HEK293 (cell line): ENCODE data around the gene DCAF5.
A peak's percentile ranks its signal among the peaks of the same experiment; 100 is the strongest.

Experiments used
- CTCF ChIA-PET: fragments of 350-600 bp; formaldehyde crosslinking; extraction: SDS; loops from one replicate; lab custom pipeline; 2021; ENCODE audit warnings: antibody characterized with exemption; lab: Yijun Ruan, JAX
- POLR2A ChIA-PET: fragments of 300-600 bp; formaldehyde crosslinking; extraction: SDS; loops from one replicate; lab custom pipeline; 2020; ENCODE audit warnings: antibody characterized with exemption, inconsistent platforms; lab: Yijun Ruan, JAX
- H3K27ac ChIP-seq: fragments of 200-500 bp; sonication (Bioruptor generic); 2 replicates; pipeline ENCODE4 v1.5.1; 2014; ENCODE audit warnings: low read depth, low read length, control low read depth, inconsistent platforms; ENCODE audit errors: extremely low read depth
- H3K36me3 ChIP-seq, 2 experiments: fragments of 200-500 bp in 1 of 2; sonication (Bioruptor generic) in 1 of 2; 1 replicate in 1 of 2; 2 replicates in 1 of 2; pipeline ENCODE4 v1.5.1; 2014 to 2017; ENCODE audit warnings: inconsistent platforms in 2 of 2, low read length in 2 of 2; ENCODE audit not compliant: control insufficient read depth in 2 of 2, insufficient read depth in 1 of 2
- H3K4me1 ChIP-seq: fragments of 200-500 bp; sonication (Bioruptor generic); 2 replicates; pipeline ENCODE4 v1.5.1; 2014; ENCODE audit warnings: mild to moderate bottlenecking, low read length, inconsistent platforms; ENCODE audit not compliant: control insufficient read depth, insufficient read depth
- H3K4me3 ChIP-seq: 2 replicates; pipeline ENCODE4 v1.5.1; 2011; ENCODE audit warnings: low read depth, mild to moderate bottlenecking, control low read depth, low read length, moderate library complexity
- H3K9me3 ChIP-seq: fragments of 200-500 bp; sonication (Bioruptor generic); 2 replicates; pipeline ENCODE4 v1.5.1; 2014; ENCODE audit warnings: low read depth, low read length, inconsistent platforms; ENCODE audit not compliant: control insufficient read depth, insufficient read depth
- HOXD13 ChIP-seq: sonication (generic); formaldehyde crosslinking; IDR thresholded peaks from 2 replicates; pipeline ENCODE4 v1.8.0; 2022; ENCODE audit warnings: missing genetic modification reagents, borderline replicate concordance
- KLF1 ChIP-seq: fragments of 450-650 bp; formaldehyde crosslinking; IDR thresholded peaks from 2 replicates; pipeline ENCODE4 v1.5.1; 2016; ENCODE audit warnings: missing biosample characterization, missing genetic modification characterization
- KLF8 ChIP-seq: fragments of 450-650 bp; formaldehyde crosslinking; IDR thresholded peaks from 2 replicates; pipeline ENCODE4 v1.5.1; 2016; ENCODE audit warnings: missing biosample characterization, missing genetic modification characterization
- MYNN ChIP-seq: fragments of 450-650 bp; formaldehyde crosslinking; IDR thresholded peaks from 2 replicates; pipeline ENCODE4 v1.5.1; 2016; ENCODE audit warnings: missing biosample characterization, missing genetic modification characterization, borderline replicate concordance
- SP2 ChIP-seq: fragments of 450-650 bp; formaldehyde crosslinking; IDR thresholded peaks from 2 replicates; pipeline ENCODE4 v1.5.1; 2016; ENCODE audit warnings: missing biosample characterization, missing genetic modification characterization
- SP3 ChIP-seq: fragments of 450-650 bp; formaldehyde crosslinking; IDR thresholded peaks from 2 replicates; pipeline ENCODE4 v1.5.1; 2016; ENCODE audit warnings: missing biosample characterization, missing genetic modification characterization
- ZBTB20 ChIP-seq: fragments of 450-650 bp; formaldehyde crosslinking; IDR thresholded peaks from 2 replicates; pipeline ENCODE4 v1.5.1; 2016; ENCODE audit warnings: missing biosample characterization, missing genetic modification characterization
- ZBTB48 ChIP-seq: fragments of 450-650 bp; formaldehyde crosslinking; IDR thresholded peaks from 2 replicates; pipeline ENCODE4 v1.5.1; 2016; ENCODE audit warnings: missing biosample characterization, missing genetic modification characterization
- ZBTB8A ChIP-seq: fragments of 450-650 bp; formaldehyde crosslinking; IDR thresholded peaks from 2 replicates; pipeline ENCODE4 v1.5.1; 2016; ENCODE audit warnings: missing biosample characterization, missing genetic modification characterization
- ZFP69B ChIP-seq: fragments of 450-650 bp; formaldehyde crosslinking; IDR thresholded peaks from 2 replicates; pipeline ENCODE4 v1.5.1; 2016; ENCODE audit warnings: missing biosample characterization, missing genetic modification characterization
- ZNF335 ChIP-seq: fragments of 450-650 bp; formaldehyde crosslinking; conservative IDR thresholded peaks from 2 replicates; pipeline ENCODE4 v1.5.1; 2016; ENCODE audit warnings: missing biosample characterization, missing genetic modification characterization
- ZNF341 ChIP-seq: fragments of 450-650 bp; formaldehyde crosslinking; IDR thresholded peaks from 2 replicates; pipeline ENCODE4; 2016; ENCODE audit warnings: low read depth, missing biosample characterization, missing genetic modification characterization
- ZNF660 ChIP-seq: fragments of 450-650 bp; IDR thresholded peaks from 2 replicates; pipeline ENCODE4 v1.5.1; 2018; ENCODE audit warnings: missing biosample characterization, mild to moderate bottlenecking, missing genetic modification characterization
- ZSCAN30 ChIP-seq: fragments of 450-650 bp; IDR thresholded peaks from 2 replicates; pipeline ENCODE4 v1.5.1; 2018; ENCODE audit warnings: missing biosample characterization, mild to moderate bottlenecking, missing genetic modification characterization, moderate library complexity
- TF ChIP-seq, protein P1 (sequence below): fragments of 450-650 bp; formaldehyde crosslinking; IDR thresholded peaks from 2 replicates; pipeline ENCODE4 v1.5.1; 2016; ENCODE audit warnings: missing biosample characterization, missing genetic modification characterization
- TF ChIP-seq, protein P2 (sequence below): fragments of 450-650 bp; formaldehyde crosslinking; IDR thresholded peaks from 2 replicates; pipeline ENCODE4 v1.5.1; 2016; ENCODE audit warnings: missing biosample characterization, missing genetic modification characterization
- TF ChIP-seq, protein P3 (sequence below): fragments of 450-650 bp; formaldehyde crosslinking; IDR thresholded peaks from 2 replicates; pipeline ENCODE4 v1.5.1; 2016; ENCODE audit warnings: missing biosample characterization, missing genetic modification characterization
- TF ChIP-seq, protein P4 (sequence below): fragments of 450-650 bp; formaldehyde crosslinking; IDR thresholded peaks from 2 replicates; pipeline ENCODE4 v1.5.1; 2017; ENCODE audit warnings: missing biosample characterization, missing genetic modification characterization

The DCAF5 gene

DNA sequence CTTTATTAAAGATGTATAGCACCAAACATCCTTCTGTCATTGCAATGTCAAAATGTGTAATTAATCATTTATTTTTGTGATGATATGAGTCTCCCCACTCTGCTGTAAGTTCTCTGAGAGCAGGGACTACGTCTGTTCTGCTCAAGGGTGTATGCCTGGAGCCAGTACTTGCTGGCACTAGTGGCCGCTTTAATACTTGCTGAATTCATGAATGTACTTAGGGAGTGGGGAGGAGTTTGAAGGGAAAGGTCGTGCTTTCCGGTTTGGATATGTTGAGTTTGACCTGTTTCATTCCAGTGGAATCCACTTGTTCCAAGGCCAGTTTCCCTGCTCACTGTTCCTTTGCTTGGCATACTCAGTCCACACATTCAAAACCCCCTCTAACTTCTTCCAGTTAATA, 1.9 kb upstream of the DCAF5 start:
- Histone ChIP-seq H3K9me3 (no peaks in the 10 kb centered on the region), H3K4me1 (peaks cover 12% of the 10 kb centered on the region), H3K4me3 (no peak overlapping the region), H3K27ac (no peak overlapping the region), H3K36me3 (no peaks in the 10 kb centered on the region; a peak in 1 of 3 replicates)
- ChIA-PET CTCF (no interaction called here), POLR2A (interaction anchor here (0.6 kb wide), 1 partner anchor 8 kb away, joined by 5 read pairs; no protein-coding TSS in a partner anchor)
- TF ChIP-seq ZBTB20 (tag by site-specific recombination) (peak; percentile 35; the same call in 1 of the 2 replicates), ZFP69B (tag by site-specific recombination) (peak; percentile 84; the same call in 1 of the 2 replicates), ZBTB48 (peak; percentile 68; the same call in 1 of the 2 replicates), HOXD13 (no peak)
- TF ChIP-seq, protein P1, sequence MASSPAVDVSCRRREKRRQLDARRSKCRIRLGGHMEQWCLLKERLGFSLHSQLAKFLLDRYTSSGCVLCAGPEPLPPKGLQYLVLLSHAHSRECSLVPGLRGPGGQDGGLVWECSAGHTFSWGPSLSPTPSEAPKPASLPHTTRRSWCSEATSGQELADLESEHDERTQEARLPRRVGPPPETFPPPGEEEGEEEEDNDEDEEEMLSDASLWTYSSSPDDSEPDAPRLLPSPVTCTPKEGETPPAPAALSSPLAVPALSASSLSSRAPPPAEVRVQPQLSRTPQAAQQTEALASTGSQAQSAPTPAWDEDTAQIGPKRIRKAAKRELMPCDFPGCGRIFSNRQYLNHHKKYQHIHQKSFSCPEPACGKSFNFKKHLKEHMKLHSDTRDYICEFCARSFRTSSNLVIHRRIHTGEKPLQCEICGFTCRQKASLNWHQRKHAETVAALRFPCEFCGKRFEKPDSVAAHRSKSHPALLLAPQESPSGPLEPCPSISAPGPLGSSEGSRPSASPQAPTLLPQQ: peak; percentile 94
- TF ChIP-seq, protein P2, sequence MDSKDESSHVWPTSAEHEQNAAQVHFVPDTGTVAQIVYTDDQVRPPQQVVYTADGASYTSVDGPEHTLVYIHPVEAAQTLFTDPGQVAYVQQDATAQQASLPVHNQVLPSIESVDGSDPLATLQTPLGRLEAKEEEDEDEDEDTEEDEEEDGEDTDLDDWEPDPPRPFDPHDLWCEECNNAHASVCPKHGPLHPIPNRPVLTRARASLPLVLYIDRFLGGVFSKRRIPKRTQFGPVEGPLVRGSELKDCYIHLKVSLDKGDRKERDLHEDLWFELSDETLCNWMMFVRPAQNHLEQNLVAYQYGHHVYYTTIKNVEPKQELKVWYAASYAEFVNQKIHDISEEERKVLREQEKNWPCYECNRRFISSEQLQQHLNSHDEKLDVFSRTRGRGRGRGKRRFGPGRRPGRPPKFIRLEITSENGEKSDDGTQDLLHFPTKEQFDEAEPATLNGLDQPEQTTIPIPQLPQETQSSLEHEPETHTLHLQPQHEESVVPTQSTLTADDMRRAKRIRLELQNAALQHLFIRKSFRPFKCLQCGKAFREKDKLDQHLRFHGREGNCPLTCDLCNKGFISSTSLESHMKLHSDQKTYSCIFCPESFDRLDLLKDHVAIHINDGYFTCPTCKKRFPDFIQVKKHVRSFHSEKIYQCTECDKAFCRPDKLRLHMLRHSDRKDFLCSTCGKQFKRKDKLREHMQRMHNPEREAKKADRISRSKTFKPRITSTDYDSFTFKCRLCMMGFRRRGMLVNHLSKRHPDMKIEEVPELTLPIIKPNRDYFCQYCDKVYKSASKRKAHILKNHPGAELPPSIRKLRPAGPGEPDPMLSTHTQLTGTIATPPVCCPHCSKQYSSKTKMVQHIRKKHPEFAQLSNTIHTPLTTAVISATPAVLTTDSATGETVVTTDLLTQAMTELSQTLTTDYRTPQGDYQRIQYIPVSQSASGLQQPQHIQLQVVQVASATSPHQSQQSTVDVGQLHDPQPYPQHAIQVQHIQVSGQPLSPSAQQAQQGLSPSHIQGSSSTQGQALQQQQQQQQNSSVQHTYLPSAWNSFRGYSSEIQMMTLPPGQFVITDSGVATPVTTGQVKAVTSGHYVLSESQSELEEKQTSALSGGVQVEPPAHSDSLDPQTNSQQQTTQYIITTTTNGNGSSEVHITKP (tag by site-specific recombination): no peak

DNA sequence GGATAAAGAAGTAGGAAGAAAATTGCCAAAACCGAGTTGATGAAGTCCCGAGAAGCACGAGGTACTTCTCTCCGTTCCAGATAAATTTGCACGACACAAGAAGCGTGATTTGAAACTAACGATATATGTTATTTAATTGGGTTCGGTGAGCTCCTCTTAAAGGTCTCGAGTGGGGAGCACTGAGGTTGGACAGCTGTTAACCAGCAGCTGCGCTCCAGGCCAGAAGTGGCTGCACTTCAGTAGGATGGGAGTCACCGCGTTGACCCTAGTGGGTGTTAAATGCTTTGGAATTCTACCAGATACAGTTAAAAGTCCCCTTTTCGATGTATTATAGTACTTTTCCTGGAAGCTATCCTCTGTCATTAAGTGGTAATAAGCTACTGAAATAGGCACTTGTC, 953 bp upstream of the DCAF5 start:
- Histone ChIP-seq H3K4me1 (peaks cover 19% of the 10 kb centered on the region), H3K9me3 (no peaks in the 10 kb centered on the region), H3K4me3 (peak overlapping the region; percentile 92), H3K27ac (peak overlapping the region; percentile 96; the same call in 1 of the 2 replicates), H3K36me3 (peaks cover 0 to 6% of the 10 kb centered on the region in 2 experiments; a peak in 2 of 3 replicates)
- ChIA-PET POLR2A (interaction anchor here (0.8 kb wide), 1 partner anchor 43 kb away, joined by 3 read pairs; no protein-coding TSS in a partner anchor), CTCF (interaction anchor here (0.6 to 0.7 kb wide), 2 partner anchors 36 to 422 kb away, joined by 3 read pairs; no protein-coding TSS in a partner anchor)
- TF ChIP-seq MYNN (tag by site-specific recombination) (peak; percentile 23; the same call in 1 of the 2 replicates), ZBTB8A (tag by site-specific recombination) (no peak)

DNA sequence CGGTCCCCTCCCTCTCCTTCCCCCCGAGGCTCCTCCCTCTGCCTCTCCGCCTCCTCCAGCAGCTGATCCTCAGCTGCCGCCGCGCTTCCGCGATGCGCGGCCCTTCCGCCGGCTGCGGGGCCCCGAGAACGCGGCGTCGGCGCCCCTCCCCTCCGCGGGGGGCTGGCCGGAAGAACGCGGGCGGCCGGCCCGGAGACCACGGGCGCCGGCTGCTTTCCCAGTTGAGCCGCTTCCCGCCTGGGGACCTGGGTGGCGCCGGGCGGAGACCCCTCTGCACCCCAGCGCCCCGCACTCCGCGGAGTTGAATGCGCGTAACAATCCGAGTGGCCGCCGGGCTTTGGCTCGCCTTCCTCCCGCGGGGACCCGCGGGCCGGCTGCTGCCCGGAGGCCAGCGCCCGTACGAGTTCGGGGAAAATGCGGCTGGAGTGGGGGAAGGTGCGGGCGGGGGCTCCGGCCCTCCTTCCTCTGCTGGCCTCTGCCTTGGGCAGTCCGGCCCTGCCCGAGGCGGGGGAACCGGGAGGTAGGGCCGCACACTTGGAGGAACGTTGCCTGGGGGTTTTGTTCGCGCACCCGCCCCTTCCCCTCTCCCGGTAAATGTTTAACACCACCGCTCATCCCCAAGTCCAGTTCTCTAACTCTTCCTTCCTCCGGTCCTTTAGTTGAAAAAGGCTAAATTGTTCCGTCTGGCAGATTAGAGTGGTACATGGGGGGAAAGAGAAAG, 393 bp upstream of the DCAF5 start:
- peaks cover 0 to 12% of the 10 kb centered on the region in 2 experiments; a peak in 2 of 3 replicates for H3K36me3 ChIP-seq
- H3K9me3 ChIP-seq: no peaks in the 10 kb centered on the region
- ChIA-PET POLR2A (interaction anchor here (1.0 kb wide), 2 partner anchors 10 to 46 kb away, joined by 3 read pairs; no protein-coding TSS in a partner anchor), CTCF (interaction anchor here (0.6 to 4.4 kb wide), 4 partner anchors 21 to 423 kb away, joined by 3 to 24 read pairs (median 4); no protein-coding TSS in a partner anchor)
- H3K4me3 ChIP-seq: peak overlapping the region; percentile 92
- H3K4me1 ChIP-seq: peaks cover 19% of the 10 kb centered on the region
- peak overlapping the region; percentile 96 for H3K27ac ChIP-seq
- TF ChIP-seq ZSCAN30 (tag by site-specific recombination) (0 out of 2 replicates have a peak, but pooled peaks have one; percentile 14), ZNF660 (tag by site-specific recombination) (peak; percentile 66), KLF1 (tag by site-specific recombination) (0 out of 2 replicates have a peak, but pooled peaks have one; percentile 19), ZNF335 (tag by site-specific recombination) (peak; percentile 71), SP2 (tag by site-specific recombination) (peak; percentile 71), KLF8 (tag by site-specific recombination) (peak; percentile 28; the same call in 1 of the 2 replicates), ZNF341 (tag by site-specific recombination) (peak; percentile 94; the same call in 1 of the 2 replicates), ZBTB20 (tag by site-specific recombination) (peak; percentile 71), SP3 (tag by site-specific recombination) (peak; percentile 55)
- TF ChIP-seq, protein P3, sequence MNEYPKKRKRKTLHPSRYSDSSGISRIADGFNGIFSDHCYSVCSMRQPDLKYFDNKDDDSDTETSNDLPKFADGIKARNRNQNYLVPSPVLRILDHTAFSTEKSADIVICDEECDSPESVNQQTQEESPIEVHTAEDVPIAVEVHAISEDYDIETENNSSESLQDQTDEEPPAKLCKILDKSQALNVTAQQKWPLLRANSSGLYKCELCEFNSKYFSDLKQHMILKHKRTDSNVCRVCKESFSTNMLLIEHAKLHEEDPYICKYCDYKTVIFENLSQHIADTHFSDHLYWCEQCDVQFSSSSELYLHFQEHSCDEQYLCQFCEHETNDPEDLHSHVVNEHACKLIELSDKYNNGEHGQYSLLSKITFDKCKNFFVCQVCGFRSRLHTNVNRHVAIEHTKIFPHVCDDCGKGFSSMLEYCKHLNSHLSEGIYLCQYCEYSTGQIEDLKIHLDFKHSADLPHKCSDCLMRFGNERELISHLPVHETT (tag by site-specific recombination): no peak
- TF ChIP-seq, protein P4, sequence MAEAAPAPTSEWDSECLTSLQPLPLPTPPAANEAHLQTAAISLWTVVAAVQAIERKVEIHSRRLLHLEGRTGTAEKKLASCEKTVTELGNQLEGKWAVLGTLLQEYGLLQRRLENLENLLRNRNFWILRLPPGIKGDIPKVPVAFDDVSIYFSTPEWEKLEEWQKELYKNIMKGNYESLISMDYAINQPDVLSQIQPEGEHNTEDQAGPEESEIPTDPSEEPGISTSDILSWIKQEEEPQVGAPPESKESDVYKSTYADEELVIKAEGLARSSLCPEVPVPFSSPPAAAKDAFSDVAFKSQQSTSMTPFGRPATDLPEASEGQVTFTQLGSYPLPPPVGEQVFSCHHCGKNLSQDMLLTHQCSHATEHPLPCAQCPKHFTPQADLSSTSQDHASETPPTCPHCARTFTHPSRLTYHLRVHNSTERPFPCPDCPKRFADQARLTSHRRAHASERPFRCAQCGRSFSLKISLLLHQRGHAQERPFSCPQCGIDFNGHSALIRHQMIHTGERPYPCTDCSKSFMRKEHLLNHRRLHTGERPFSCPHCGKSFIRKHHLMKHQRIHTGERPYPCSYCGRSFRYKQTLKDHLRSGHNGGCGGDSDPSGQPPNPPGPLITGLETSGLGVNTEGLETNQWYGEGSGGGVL (tag by site-specific recombination): peak; percentile 72
